Skin of body (tissue), 2 donors: ENCODE data around the gene ARHGAP42. TPM values are rescaled to one million over a fixed set of nuclear protein-coding genes. Genes with fewer than 3 reads are reported as not detected.
"Not testable (repeated sequence)": the region's sequence is repeated elsewhere in the genome, so short reads cannot be mapped to it uniquely, and the experiment has no call there.

Source experiments
- DNase-seq: peaks from one replicate; lab custom pipeline; 2025; lab: John Stamatoyannopoulos, UW
- total RNA-seq: library from RNA; depleted of rRNA; stranded (reverse); fragments of >200 nt; gene quantifications from one replicate; pipeline ENCODE4 v1.2.3, GENCODE V29; 2014

ARHGAP42 gene
- total RNA-seq, 1 donor from 2014 or later, result 30.1 TPM

DNA sequence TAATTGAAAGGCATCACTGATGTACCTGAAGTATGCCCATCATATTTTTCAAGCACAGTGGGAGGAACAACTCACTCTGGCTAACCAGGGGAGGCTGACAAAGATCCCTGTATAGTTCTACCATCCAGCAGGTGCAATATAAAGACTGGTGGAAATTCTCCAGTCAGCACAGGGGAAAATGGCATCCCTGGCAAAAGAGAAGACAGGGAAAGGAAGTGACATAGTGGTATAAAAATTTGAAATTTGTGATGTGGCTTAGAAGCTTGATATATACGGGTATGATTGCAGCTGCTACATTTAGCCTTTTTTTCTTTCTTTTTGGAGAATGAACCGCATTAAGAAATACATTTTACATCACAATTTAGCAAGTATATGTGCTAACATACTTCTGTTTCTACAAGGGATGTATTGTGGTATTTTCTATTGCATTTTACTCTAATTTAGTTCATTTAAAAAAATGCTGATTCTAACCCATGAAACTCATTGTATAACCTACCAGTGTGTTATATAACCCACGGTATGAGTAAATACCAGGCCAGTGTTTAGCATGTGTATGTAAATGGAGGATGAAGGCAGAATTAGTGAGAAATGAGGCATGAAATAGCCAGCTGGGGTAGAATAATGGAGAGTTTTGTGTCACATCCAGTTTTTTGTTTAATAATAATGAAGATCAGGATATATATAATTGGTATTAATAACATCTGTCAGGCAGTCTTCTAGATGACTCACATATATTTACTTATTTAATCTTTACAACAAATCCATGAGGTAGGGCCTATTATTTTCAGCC is 186.1 kb downstream of the ARHGAP42 start:
- DNase-seq, result no peak

DNA sequence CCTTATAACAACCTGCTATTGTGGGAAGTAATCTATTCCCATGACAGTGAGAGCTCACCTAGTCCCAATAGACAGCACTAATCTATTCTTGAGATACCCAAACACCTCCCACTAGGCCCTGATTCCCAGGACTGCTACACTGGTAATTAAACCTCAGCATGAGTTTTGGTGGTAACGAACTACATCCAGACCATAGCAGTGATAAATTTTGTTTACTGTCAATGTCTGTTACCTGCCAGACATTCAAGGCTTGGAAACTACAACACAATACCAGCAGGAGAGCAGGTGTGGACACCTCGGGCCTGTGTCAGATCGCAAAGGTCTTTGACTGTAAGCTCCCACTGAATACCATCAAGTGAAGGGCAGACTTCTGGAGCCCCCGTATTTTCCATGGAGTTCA is 187.1 kb downstream of the ARHGAP42 start:
- no peak for DNase-seq

DNA sequence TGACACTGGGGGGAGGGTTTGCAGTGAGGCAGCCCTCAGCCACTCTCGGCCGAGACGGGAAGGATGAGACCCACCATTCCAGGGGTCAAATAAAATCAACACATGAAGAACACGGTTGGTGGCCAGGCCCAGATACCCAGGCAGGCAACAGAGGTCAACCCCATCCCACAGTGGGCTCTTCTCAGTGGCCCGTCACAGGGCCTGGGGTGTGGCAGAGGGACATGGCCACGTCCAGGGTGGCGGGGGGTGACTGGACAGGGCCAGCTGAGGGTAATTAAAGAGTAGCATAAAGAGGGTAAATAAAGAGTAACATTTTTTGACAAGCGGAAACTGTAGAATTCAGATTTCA is 188.4 kb downstream of the ARHGAP42 start:
- DNase-seq, result no peak

DNA sequence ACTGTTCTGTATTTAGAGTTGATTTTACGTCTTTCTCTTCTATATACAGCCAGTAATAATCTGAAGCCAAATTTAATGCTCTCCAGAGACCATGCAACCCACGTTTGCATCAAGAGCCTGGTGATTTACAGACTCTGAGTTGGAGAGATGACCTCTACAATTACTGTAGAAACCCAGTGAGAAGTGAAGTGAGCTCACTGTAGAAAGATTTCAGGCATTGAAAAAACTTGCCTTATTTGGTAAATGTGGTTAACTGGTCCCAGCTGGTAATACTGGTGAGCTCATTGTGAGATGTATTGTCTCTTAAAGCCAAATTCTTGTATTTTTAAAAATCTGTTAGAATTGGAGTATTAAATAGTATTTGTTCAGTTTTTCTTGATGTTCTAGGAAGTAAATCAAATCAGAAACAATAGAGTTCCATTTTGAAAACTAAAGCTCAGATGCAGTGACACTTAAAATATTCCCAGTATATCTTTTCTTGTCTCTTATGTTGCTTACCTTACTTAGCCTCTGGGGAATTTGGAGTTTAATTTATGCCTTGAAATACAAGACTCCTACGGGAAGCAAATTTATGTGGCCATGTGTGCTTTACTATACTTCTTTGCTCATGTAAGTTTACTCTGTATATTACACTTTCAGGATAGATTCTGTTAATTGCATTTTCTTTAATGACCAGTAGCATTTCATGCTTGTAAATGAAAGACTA is 189.9 kb downstream of the ARHGAP42 start:
- peak; percentile 61 for DNase-seq

DNA sequence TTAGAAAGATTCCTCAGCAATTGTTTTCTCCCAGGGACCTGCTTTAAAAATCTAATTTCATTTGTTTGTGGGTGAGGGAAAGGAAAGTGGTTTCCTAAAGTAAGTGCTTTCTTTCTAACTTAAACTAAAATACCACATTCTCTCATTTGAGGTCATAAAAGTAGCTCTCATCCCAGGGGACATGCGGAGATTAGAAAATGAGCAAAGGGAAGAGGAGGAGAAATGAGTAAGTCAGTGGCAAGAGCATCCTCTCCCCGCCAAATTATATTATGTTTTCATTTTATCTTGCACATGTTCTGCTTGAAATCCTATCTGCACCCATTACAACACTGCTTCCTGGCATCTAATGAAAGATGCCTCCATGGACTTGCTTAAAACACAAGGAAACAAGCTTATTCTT is 191.4 kb downstream of the ARHGAP42 start:
- DNase-seq, result no peak

DNA sequence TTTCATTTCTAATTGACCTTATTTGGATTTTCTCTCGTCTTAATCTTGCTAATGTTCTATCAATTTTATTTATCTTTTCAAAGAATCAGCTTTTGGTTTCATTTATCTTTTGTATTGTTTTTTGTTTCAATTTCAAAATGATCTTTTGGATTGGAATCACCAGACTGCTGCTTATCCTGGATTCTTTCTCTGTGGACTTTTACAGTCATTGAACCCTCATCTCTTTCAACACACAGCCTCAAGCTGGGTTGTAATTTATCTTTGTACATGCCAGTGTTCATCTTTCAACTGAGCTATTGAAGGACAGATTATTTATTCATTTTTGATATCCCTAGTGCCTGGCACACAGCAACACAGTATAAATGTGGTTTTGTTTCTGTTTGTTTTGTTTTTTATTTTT is 195.9 kb downstream of the ARHGAP42 start:
- DNase-seq, result no peak

DNA sequence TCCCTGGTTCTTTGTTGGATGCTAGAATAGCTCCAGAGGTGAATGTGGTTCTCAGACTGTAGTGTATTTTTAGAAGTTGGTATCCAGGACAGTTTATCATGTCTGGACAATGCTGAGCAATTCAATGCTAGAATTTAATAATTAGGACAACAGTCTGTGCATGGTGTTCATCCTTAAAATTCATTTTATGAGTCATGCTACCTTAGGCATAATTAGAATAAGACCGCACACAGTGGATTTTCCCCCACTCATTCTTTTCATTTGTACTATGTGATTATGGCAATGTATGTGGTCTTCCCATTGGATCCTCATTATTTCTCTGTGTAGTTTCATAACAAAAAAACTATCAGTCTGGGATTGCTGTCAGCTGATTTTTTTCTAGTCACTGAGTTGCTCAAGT is 196.7 kb downstream of the ARHGAP42 start:
- DNase-seq, result no peak

DNA sequence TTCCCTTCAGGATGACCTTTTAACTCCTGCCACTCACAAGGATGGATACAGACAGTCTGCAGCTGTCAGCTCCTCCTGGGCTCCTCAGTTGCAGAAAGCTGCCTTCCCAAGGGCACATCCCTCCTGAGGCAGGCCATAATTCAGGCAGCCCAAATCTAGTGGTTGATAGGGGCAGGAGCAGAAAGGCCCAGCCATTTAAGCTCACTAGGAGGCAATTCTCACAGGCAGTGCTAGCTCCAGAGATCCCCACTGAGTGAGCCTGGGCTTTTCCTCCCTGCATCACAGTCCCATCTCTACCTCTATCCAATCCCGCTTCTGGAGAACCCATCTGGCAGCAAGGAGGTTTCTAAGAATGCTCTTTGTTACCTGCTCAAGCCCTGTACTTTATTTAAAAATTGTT is 200.6 kb downstream of the ARHGAP42 start:
- DNase-seq, result no peak

DNA sequence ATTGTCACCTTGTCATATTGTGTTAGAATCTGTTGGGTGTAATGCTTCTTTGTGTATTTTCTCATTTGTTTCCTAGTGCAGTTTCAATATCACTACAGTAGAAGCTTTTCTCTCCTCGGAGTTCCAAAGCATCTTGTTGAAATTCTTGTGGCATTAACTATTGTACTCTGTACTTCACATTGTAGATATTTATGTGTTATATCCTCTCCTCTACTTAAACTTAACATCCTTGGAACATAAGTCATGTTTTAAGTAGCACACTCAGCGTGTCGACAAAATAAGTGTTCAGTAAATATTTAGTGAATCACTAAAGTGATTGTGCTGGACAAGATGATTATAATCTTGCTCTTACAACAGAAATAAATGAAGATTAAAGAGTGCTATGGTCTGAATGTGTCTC is 201.7 kb downstream of the ARHGAP42 start:
- DNase-seq, result no peak

DNA sequence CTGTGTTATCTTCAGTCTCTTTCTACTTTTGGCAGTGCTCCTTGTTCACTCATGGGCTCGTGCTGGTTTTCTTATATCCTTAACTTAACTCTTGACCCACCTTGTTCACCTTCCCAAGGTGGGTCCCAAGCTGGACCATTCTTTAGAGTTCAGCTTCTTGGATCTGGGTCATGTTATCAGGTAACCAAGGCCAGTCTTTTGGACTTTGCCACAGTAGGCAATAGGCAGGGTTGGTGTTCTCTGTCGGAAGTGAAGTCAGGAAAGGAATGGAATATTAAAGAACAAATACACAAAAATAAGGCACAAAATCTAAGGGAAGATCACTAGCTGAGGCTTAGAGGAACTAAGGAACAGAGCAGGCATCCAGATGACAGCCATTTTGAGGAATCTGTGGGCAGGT is 202.7 kb downstream of the ARHGAP42 start:
- no peak for DNase-seq

DNA sequence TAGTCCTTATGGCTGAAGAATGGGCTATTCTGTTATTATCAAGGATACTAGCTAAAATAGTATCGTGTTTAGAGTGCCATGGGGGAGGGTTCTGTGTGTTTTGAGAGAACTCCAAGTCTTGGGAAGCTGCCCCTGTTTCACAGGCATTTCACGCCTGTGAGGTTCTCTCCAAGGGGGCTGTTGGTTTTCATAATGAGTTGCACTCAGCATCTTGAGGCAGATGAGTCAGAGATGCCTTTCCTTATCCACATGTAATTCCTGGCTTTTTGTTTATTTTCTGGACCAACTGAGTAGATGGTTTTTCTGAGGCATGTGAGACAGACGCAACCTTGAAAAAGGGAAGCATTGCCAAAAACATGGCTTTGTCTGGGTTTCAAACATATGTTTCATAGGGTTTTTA is 203.7 kb downstream of the ARHGAP42 start:
- peak; percentile 38 for DNase-seq

DNA sequence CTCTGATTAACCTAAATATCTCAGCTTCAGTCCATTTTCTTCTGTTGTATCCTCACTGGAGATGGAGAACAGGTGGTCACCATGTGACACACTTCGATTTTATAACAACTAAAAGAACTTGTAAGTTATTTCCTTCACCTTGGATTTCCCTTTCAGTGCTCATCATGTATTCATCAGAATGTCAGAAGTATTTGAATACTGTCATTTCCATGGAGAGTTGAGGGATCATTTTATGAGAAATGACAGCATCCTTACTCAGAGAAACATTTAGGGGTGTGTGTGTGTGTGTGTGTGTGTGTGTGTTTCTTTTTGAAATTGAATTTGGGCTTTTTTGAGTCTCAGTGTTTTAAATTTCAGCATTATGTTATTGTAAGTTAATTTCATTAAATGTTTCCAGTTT is 205.8 kb downstream of the ARHGAP42 start:
- no peak for DNase-seq

DNA sequence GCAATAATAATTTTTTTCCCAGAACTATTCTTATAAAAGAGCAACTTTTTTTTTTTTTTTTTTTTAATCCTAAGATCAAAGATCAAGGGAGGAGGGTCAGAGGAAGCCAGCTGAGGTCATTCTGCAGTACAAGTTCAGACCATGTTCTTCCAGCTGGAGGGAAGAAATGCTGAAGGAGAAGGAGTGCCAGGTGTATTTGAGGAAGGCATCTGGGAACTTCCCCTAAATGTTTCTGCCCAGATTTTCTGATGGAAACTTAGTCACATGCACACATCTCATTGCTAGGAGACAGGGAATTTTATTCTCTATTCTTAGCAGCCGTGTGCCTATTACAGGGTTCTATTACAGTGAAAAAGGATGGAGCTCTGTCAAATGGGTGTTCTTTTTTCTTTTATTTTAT is 208.4 kb downstream of the ARHGAP42 start:
- DNase-seq, result no peak

DNA sequence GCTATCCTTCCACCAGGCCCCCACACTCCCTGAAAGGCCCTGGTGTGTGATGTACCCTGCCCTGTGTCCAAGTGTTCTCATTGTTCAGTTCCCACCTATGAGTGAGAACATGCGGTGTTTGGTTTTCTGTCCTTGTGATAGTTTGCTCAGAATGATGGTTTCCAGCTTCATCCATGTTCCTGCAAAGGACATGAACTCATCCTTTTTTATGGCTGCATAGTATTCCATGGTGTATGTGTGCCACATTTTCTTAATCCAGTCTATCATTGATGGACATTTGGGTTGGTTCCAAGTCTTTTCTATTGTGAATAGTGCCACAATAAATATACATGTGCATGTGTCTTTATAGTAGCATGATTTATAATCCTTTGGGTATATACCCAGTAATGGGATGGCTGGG is 208.9 kb downstream of the ARHGAP42 start:
- DNase-seq, result not testable (repeated sequence)

DNA sequence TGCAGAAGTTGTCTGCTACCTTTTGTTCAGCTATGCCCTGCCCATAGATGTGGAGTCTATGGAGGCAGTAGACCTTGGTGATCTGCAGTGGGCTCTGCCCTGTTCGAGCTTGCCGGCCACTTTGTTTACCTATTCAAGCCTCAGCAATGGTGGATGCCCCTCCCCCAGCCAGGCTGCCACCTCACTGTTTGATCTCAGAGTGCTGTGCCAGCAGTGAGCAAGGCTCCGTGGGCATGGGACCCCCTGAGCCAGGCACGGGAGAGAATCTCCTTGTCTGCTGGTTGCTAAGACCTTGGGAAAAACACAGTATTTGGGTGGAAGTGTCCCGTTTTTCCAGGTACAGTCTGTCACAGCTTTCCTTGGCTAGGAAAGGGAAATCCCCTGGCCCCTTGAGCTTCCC is 214.4 kb downstream of the ARHGAP42 start:
- not testable (repeated sequence) for DNase-seq

DNA sequence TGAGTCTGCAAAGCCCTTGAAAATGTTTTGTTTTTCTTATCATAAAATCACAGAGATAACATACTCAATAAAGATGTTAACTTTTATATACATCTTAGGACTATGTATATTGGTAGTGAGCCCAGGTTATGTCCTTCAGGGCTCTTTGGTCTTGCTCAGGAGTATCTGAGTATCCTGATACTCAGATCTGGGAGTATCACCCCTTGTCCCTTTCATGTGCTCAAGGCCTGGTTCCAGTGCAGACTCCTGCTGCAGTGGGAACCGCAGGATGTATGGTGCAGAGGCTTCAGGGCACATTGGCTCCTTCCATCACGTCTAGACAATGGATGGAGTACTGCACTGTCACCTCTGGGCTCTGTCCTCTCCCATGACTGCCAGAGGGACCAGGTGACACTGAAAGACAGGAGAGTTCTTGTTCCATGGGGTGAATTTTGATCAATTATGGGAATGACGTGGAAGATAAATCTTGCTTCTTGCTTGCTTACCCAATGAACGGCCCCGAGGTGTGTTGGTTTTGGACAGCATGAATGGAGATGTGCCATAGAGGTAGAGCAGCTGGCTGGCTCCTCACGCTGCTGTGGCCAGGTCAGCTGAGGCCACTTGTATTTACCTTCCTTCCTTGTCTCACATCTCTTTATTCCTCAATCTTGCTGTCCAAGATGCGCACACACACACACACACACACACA is 215.5 kb downstream of the ARHGAP42 start:
- DNase-seq, result no peak

DNA sequence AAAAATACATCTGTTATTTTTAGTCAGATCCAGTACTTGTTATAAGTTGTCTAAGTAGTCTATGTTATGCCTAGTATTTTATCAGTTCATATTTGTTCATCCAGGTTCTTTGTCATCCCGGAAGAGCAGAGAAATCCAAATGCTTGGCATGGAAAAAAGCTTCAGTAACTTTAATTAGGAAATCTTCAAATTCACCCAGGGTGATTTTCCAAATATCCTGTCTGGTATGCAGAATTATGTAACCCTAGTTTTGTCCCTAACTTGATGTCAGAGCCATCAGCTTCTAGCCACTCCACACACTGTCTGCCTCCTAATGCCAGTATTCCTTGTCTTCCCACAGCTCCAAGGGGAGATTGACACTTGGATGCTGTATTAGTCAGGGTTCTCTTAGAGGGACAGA is 216.2 kb downstream of the ARHGAP42 start:
- DNase-seq, result no peak

DNA sequence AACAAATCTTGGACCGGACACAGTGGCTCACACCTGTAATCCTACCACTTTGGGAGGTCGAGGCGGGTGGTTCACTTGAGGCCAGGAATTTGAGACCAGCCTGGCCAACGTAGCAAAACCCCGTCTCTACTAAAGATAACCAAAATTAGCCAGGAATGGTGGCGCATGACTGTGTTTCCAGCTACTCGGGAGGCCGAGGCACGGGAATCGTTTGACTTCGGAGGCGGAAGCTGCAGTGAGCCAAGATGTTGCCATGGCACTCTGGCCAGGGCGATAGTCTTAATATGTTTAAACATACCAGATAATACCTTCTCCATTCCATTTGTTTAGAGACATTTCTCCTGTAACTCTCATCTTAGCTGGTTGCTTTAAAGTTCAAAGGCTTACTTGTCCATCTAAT is 218.6 kb downstream of the ARHGAP42 start:
- DNase-seq, result no peak

DNA sequence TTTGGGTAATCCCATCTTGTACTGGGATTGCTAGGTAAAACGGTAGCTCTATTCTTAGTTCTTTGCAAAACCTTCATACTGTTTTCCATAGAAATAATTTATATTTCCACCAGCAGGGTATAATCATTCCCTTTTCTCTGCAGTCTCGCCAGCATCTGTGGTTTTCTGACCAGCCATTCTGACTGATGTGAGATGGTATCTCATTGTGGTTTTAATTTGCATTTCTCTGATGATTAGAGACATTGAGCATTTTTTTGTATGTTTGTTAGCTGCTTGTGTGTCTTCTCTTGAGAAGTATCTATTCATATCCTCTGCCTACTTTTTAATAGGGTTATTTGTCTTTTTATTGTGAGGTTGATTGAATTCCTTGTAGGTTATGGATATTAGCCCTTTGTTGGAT is 221.7 kb downstream of the ARHGAP42 start:
- DNase-seq, result no peak

DNA sequence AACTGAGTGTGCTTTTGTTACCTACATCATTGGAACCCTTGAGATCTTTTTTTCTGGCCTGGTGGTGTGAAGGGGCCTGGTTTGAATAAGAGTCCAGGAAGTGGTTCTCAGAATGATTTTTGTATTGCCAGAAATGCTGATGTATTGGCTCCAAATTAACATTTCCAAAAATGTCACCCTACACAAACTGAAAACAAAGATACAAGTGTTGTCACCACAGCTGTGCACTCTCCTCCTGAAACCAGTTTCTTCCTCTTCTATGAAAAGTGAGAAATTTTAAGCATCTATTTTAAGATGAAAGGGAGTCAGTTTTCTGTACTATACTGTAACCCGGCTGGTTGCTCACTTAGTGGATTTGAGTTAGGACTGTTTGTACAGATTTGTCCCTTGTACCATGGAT is 223.7 kb downstream of the ARHGAP42 start:
- no peak for DNase-seq

DNA sequence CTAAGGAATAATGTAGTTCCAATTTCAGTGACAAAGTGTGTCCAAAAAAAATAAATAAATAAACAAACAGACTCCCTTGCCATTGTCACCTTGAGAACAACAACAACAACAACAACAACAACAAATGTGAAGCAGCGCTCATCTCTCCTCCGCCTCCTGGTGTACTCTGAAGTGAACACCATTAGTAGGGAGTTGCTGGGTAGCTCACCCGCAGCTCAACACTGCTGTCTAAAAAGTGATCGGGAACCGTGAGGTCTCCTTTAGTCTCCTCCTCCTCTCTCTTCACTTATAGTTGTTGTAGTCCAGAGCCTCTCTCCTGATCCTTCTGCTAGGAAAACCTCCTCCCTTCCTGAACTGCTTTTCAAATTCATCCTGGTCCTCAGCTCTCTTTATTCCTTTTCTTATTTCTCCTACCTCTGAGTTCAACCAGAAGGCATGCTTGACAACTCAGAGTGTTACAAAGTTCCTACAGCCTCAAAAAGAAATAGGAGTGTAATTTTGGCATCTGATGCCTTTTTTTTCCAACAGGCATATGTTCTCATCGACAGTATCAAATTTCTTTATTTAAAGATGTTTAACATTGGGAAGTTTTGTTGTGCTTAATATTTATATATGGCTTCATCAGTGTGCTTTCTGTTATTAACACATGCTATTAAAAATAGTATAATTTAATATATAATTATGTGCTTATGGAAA is 227.5 kb downstream of the ARHGAP42 start:
- no peak for DNase-seq
